Large intestine (tissue), 12 donors: ENCODE measurements around the gene FAM185A. TPM values are rescaled to one million over a fixed set of nuclear protein-coding genes. Genes with fewer than 3 reads are reported as not detected.
"Not testable (repeated sequence)": the region's sequence is repeated elsewhere in the genome, so short reads cannot be mapped to it uniquely, and the experiment has no call there.

ENCODE experiments used
- DNase-seq, 2 donors: peaks; one replicate each; pipeline versions ENCODE4 v3.0.0 to v3.0.0-alpha.2; 2013
- H3K27ac ChIP-seq: one replicate; pipeline ENCODE4 v1.5.1; 2013; ENCODE audit warnings: low read length
- H3K27me3 ChIP-seq: 2 replicates; pipeline ENCODE4 v1.6.1; 2013; ENCODE audit warnings: low read length; ENCODE audit not compliant: control insufficient read depth, insufficient read depth
- H3K36me3 ChIP-seq: 2 replicates; pipeline ENCODE4 v1.6.1; 2013; ENCODE audit warnings: low read length; ENCODE audit not compliant: control insufficient read depth, insufficient read depth
- H3K4me1 ChIP-seq: one replicate; pipeline ENCODE4 v1.6.1; 2013; ENCODE audit warnings: low read length; ENCODE audit not compliant: control insufficient read depth, insufficient read depth
- H3K4me3 ChIP-seq: one replicate; pipeline ENCODE4 v1.5.1; 2013; ENCODE audit warnings: low read length
- H3K9me3 ChIP-seq: one replicate; pipeline ENCODE4 v1.6.1; 2013; ENCODE audit warnings: mild to moderate bottlenecking, low read depth, low read length, moderate library complexity; ENCODE audit not compliant: control insufficient read depth
- WGBS: methylation state at CpG from one replicate; pipeline ENCODE4 v1.1.5; 2013; ENCODE audit warnings: low lambda C conversion rate; ENCODE audit not compliant: insufficient coverage; 5-methylcytosine and 5-hydroxymethylcytosine counted together
- long read RNA-seq, 11 donors: transcript quantifications; one replicate each; lab custom pipeline, GENCODE V29; 2026
- polyA plus RNA-seq: library from polyadenylated mRNA; unstranded; fragments of 120-200 nt; gene quantifications from one replicate; pipeline ENCODE4 v1.2.1, GENCODE V29; 2013

Gene FAM185A
- polyA plus RNA-seq = 7.4 TPM
- long read RNA-seq, donor 1 = 0 reads
- long read RNA-seq, donor 2 = 0 reads
- long read RNA-seq, donor 3, partial matches to known transcripts = 0 of 1 reads
- long read RNA-seq, donor 3, other reads (novel, unspliced or antisense) = 0 of 1 reads
- long read RNA-seq, donor 4 = 0 reads
- long read RNA-seq, donor 5, partial matches to known transcripts = 0 of 2 reads
- long read RNA-seq, donor 5, other reads (novel, unspliced or antisense) = 0 of 2 reads
- long read RNA-seq, donor 6, partial matches to known transcripts = 0 of 2 reads
- long read RNA-seq, donor 6, other reads (novel, unspliced or antisense) = 0 of 2 reads
- long read RNA-seq, donor 7, partial matches to known transcripts = 0 of 1 reads
- long read RNA-seq, donor 7, other reads (novel, unspliced or antisense) = 0 of 1 reads
- long read RNA-seq, donor 8 = 0 reads
- long read RNA-seq, donor 9, partial matches to known transcripts = 0 of 1 reads
- long read RNA-seq, donor 9, other reads (novel, unspliced or antisense) = 0 of 1 reads
- long read RNA-seq, donor 10 = 0 reads
- long read RNA-seq, donor 11 = 0 reads

- not testable (repeated sequence) for H3K36me3 ChIP-seq, H3K9me3 ChIP-seq, H3K4me1 ChIP-seq, H3K27me3 ChIP-seq
- Histone ChIP-seq H3K27ac (peak within 1 kb of the TSS; percentile 41), H3K4me3 (peak within 1 kb of the TSS; percentile 73)
- DNase-seq = peak; percentile 98 to 99
- no CpG with 5 or more reads among the region's 47 CpGs for WGBS
Observed at GRCh38 chr7:102748605-102749444, at the start of gene FAM185A. TSS of gene FAM185A (plus strand) at chr7:102748999. CDS start at chr7:102749208, 209 bp downstream.

- not testable (repeated sequence) for H3K36me3 ChIP-seq, H3K4me1 ChIP-seq, DNase-seq, H3K27ac ChIP-seq, H3K4me3 ChIP-seq, H3K27me3 ChIP-seq, H3K9me3 ChIP-seq
- 33% methylated on average over 2 of the region's 5 CpGs for WGBS
Observed at GRCh38 chr7:102713011-102713690, 35.6 kb upstream of the FAM185A start.

GRCh38 chr7:102713691-102714080 lies 35.1 kb upstream of the FAM185A start:
- not testable (repeated sequence) for H3K9me3 ChIP-seq, H3K4me1 ChIP-seq, H3K36me3 ChIP-seq, H3K27ac ChIP-seq, DNase-seq, H3K27me3 ChIP-seq, H3K4me3 ChIP-seq
- no CpG with 5 or more reads among the region's 1 CpG for WGBS

GRCh38 chr7:102714774-102715522 lies 33.9 kb upstream of the FAM185A start:
- not testable (repeated sequence) for H3K27ac ChIP-seq, H3K4me1 ChIP-seq, H3K27me3 ChIP-seq, DNase-seq, H3K9me3 ChIP-seq, H3K36me3 ChIP-seq, H3K4me3 ChIP-seq
- no CpG with 5 or more reads among the region's 6 CpGs for WGBS

GRCh38 chr7:102715718-102716117 lies 33.1 kb upstream of the FAM185A start:
- H3K27me3 ChIP-seq, DNase-seq, H3K27ac ChIP-seq, H3K4me1 ChIP-seq, H3K9me3 ChIP-seq, H3K36me3 ChIP-seq, H3K4me3 ChIP-seq: not testable (repeated sequence)
- WGBS = no CpG with 5 or more reads among the region's 3 CpGs

GRCh38 chr7:102718491-102718890 lies 30.3 kb upstream of the FAM185A start:
- not testable (repeated sequence) for H3K36me3 ChIP-seq, H3K4me3 ChIP-seq, H3K4me1 ChIP-seq, H3K27ac ChIP-seq, H3K27me3 ChIP-seq, DNase-seq, H3K9me3 ChIP-seq

GRCh38 chr7:102726170-102726569 lies 22.6 kb upstream of the FAM185A start:
- not testable (repeated sequence) for H3K27ac ChIP-seq
- 100% methylated on average over 2 of the region's 5 CpGs for WGBS

GRCh38 chr7:102729670-102730069 lies 19.1 kb upstream of the FAM185A start:
- no CpG with 5 or more reads among the region's 2 CpGs for WGBS
- H3K4me1 ChIP-seq, H3K9me3 ChIP-seq, H3K36me3 ChIP-seq, H3K27ac ChIP-seq, DNase-seq, H3K4me3 ChIP-seq, H3K27me3 ChIP-seq: not testable (repeated sequence)

More at GRCh38 chr7:102726170-102726569, 22.6 kb upstream of the FAM185A start:
- not testable (repeated sequence) for H3K27me3 ChIP-seq, H3K36me3 ChIP-seq, H3K4me3 ChIP-seq, H3K9me3 ChIP-seq, DNase-seq, H3K4me1 ChIP-seq

GRCh38 chr7:102730431-102730830 lies 18.4 kb upstream of the FAM185A start:
- H3K27me3 ChIP-seq, H3K27ac ChIP-seq, H3K4me3 ChIP-seq, H3K9me3 ChIP-seq, H3K36me3 ChIP-seq, DNase-seq, H3K4me1 ChIP-seq: not testable (repeated sequence)
- WGBS = no CpG with 5 or more reads among the region's 3 CpGs
